COLO829 (cell line): Measurements from ENCODE around the gene RHBDF2.

ENCODE experiments used
- DNase-seq: peaks from one replicate; pipeline ENCODE4 v3.0.0; 2012; ENCODE audit warnings: low spot score

Gene RHBDF2

GRCh38 chr17:76500747-76501017, 541 bp downstream of the RHBDF2 start:
- no peak for DNase-seq

- no peak for DNase-seq
Measured at GRCh38 chr17:76500074-76500746, 1.0 kb downstream of the RHBDF2 start.

DNA sequence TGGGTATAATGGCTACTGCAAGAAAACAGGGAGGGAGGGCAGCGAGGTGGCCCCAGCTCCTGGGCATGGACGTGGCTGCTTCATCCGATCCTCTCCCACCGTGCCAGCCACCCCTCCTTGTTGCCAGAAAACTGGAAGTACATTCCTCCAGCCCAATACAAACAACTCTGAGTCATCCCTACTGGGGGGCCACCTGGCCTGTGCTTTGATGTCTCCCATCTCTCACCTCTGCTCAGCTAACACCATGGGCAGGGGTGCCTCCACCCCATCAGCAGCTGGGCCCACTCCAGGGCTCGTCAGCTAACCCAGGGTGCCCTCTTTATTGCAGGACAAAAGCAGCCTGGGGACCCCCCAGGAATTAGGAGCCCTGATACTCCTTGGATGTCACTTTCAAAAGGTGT, 2.0 kb downstream of the RHBDF2 start:
- no peak for DNase-seq

- DNase-seq: no peak
Measured at GRCh38 chr17:76498876-76499251, 2.4 kb downstream of the RHBDF2 start.

DNA sequence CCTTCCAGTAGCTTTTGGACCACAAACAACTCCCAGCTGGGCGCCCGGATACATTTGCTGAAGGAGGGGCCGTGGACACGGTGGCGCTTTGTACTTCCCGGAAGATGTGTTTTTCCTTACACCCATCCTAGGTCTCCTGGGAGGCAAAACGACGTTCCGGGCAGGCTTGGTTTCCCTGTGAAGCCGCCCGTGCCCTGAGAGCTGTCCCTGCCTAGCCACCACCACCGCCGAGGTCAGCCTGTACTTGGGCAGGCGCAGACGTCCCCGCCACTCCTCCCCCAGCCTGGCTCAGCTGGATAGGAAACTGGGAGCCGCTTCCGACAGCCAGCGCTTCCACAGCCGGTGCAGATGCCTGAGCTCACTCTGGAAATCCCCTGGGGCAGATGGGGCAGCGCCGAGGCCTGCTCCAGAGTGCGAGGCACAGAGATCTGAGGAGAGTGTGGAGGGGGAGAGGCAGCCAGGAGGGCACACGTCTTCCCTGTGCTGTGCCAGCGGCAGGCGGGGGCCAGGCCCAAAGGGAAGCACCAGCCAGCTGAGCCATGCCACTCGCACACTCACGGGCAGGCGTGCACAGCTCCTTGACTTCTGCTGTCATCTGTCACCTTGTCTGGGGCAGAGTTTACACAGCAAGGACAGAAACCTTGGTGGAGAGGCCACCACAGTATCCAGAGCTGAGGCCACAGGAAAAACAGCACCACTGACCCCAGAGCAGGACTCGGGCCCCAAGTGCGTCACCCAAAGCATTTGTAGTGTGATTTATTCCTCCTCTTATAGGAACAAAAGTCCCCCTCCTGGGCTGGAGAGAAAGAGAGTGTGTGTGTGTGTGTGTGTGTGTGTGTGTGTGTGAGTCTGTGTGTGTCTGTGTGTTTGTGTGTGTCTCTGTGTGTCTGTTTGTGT, 3.0 kb downstream of the RHBDF2 start:
- DNase-seq: peak; percentile 39

DNA sequence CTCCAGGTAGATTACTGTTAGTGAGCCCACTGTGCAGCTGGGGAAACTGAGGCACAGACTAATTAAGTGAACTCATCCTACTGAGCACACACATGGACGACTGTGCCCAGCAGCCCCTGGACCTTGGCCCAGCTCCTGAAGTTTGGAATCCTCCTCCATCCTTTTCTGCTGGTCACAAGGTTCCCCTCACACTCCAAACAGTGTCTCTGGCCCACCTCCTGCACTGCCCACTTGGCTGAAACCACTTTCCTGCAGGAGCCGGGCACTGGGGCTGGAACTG, 3.6 kb downstream of the RHBDF2 start:
- no peak for DNase-seq

GRCh38 chr17:76496464-76496863, 4.8 kb downstream of the RHBDF2 start:
- no peak for DNase-seq

GRCh38 chr17:76495663-76496400, 5.4 kb downstream of the RHBDF2 start:
- DNase-seq: no peak

- DNase-seq: no peak
Measured at GRCh38 chr17:76493505-76494167, 7.6 kb downstream of the RHBDF2 start.

GRCh38 chr17:76492989-76493501, 8.2 kb downstream of the RHBDF2 start:
- no peak for DNase-seq

DNA sequence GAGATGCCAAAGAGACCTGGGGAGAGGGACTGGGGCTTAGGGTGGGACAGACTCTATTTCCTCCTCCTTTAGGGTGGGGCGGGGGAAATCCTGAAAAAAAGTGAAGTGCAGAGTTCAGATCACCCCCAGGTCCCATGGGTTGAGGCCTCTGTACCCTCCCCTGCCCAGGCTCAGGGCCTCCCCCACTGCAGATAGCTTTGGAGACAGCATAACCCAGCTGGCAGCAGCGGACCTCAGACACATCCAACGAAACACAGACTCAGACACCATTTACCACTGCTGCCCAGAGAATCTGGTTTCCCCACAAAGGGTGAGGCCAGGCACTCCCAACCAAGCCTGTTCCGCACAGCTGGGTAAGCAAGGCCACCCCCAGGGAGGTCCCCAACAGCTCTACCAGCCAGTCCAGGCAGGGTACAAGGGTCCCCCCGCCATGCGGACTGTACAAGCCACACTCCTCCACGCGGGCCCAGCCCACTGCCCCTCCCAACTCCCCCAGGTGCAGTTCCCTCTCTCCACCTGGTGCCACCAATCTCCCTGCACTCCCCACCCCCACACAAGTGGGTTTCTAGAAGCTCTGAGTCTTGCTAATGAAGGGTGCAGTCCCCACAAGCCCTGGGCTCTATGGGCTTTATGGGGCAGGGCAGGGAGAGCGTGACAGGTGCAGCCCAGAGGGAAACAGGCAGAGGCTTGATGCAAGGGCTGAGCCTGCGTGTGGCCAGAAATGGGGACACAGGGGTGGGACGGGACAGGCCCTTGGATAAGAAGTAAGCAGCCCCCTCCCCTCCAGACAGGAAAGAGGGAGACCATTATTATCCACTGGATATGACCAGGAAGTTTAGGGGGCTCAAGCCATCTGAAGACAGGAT, 8.9 kb downstream of the RHBDF2 start:
- no peak for DNase-seq

DNA sequence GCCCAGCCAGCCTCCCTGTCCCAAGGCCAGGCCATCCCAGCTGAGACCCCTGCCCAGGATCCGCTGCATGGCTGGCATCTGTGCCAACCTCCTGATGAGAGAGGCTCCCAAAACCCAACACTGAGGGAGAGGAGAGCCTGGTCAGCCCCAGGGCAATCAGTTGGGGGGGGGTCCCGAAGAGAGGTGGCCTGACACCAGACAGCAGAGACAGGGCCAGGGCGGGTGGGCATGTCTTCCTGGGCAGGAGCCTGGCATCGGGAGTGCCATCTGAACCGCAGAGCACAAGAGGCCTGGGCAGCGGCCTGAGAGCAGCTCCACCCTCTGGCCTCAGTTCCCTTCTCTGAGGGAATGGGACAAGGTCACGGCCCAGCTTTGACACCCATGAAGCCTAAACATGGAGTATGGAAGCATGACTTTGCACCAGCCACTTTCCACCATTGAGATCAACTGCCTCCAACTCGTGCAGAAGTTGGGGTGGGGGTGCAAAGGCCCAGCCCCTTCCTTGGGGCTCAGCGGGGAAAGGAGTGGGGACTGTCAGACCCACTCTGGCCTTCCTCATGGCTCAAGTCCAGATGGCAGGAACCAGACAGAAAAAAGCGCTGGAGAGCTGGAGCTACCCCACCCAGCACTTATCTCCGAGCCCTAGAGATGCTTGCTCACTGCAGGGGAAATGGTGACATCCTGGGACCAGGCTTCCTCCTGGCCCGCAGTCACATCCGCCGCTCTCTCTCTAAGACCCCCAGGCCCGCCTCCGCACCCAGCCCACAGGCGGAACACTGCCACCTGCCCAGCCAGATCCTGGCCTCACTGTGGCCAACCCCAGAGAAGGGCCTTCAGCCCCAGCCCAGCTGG, 9.7 kb downstream of the RHBDF2 start:
- no peak for DNase-seq

GRCh38 chr17:76490112-76490710, 11.0 kb downstream of the RHBDF2 start:
- DNase-seq: no peak

DNA sequence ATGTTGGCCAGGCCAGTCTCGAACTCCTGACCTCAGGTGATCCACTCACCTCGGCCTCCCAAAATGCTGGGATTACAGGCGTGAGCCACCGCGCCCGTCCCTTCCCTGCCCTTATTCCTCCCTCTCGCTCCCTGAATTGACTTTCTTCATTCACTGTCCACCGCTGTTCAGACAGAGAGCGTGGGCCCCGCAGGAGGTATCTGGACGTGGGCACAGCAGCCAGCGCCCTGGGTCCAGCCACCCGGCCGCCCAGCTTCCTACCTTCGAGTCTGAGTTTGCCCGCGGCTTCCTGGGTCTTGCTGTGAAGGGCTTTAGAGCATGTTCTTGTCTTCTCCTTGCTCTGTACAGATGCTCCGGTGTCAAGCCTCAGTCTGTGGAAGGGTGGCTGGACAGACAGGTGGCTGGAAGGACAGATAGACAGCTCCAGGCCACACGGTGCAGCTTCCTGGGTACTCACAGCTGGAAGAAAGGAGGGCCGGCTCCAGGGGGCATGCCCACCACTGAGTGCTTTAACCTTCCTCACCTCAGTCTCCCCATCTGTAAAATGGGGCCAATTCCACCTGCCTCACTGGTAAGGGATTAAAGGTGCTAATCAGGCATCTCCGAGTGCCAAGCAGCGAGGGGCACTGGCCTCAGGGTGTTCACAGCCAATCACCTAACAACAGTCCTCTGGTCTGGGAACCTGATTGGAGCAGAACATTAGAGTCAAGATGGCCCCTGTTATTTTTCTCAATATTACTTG, 13.6 kb downstream of the RHBDF2 start:
- no peak for DNase-seq

DNA sequence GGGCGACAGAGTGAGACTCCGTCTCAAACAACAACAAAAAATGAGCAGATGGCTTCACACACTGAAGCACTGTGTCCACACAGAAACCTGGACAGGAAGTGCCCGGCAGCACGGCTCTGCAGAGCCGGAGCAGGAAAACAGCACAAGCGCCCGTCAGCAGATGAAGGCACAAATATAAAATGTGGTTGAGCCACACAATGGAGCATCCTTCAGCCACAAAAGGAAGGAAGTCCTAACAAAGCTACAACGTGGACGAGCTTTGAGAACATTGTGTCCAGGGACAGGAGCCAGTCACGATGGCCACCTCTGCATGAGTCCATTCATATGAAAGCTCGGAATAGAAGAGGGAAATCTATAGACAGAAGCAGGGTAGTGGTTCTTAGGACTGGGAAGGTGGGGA, 15.7 kb downstream of the RHBDF2 start:
- no peak for DNase-seq

DNA sequence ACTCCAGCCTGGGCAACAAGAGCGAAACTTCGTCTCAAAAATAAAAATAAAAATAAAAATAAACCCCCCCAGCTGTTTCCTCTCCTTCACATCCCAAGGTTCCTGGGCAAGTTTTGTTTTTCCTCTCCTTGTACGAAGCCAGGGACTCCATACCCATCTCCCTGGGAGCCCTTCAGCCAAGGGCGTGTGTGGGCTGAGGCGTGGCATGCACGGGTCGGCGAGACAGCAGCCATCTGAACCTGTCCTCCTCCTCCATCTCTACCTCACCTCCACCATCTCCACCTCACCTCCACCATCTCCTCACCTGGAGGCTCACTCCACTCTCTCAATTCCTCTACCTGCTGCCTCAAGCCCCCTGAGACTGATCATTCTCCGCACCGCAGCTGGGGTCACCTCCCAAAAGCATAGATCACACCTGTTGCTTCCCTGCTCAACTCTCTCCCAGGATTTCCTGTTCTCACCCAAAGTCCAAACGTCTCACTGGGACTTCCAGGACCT, 16.9 kb downstream of the RHBDF2 start:
- no peak for DNase-seq

DNA sequence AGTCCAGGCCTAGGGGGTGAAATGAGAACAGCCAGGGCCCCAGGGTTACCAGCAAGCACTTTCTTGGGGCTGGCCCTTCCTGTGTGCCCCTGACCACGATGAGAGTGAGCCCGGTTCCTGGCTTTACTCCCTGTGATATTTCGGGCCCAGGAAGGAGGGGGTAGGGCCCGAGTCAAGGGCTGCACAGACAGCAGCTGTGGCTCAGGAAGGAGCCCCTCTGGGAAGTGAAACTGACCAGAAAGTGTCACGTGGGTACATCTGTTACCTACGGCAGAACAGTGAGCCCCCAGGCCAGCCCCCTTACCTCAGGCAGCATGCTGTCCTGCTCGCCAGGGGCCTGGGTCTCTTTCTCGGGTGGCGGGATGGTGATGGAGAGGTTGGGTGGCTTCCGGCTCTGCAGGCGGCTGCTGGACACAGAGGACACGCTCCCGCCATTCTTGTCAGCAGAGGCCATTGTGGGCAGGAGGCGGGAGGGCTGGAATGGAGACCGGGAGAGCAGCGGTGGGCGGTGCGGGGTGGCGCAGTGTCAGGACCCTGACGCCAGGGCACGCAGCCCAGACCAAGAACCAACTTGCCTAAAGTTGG, 20.1 kb downstream of the RHBDF2 start:
- DNase-seq: no peak

DNA sequence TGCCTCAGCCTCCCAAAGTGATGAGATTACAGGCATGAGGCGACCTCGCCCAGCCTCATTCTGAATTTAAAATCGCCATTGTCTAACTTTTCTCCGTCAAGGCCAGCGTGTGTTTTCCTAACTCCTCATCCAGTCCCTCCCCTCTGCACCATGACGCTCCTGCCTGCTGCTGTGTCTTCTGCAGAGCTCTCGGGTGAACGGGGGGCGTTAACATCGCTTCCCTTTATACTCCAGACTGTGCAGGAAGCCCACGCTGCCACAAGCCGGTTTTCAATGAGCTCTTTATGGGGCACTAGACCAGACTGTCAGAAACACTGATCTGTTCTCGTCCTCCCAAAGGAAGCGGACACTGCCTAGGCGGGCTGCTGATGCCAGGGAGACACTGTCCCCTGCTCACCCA, 20.6 kb downstream of the RHBDF2 start:
- DNase-seq: peak; percentile 59

DNA sequence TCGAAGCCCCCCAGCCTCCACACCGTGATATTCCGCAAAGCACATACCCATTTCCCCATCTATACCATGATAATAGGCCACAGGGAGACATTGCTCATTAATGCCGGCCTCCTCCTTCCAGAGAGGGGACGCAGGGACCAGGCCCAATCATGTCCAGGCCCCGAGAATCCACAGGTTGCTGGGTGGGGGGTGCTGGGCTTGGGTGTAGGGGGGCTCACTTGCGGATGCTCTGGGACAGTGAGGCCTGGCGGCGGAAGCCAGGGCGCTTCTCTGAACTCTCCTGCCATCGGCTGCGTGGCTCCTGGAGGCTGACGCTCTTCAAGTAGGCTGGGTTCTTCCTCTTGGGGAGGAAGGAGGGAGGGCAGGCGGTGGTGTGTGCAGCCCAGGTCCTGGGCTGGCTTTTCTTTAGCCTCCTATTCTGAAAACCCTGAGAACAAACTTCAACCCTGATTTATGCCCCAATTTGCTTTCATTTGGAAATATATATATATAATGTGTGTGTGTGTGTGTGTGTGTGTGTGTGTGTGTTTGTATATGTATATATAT, 21.6 kb downstream of the RHBDF2 start:
- no peak for DNase-seq
